Type B pancreatic cell (in vitro differentiated cells): Measurements from ENCODE around the gene IL24. TPM values are rescaled to one million over a fixed set of nuclear protein-coding genes. Genes with fewer than 3 reads are reported as not detected.

ENCODE experiments used
- DNase-seq: peaks from one replicate; pipeline ENCODE4 v3.0.0; 2021; ENCODE audit warnings: mixed read lengths; ENCODE audit not compliant: unreplicated experiment; ENCODE audit errors: extremely low spot score
- H3K27ac Mint-ChIP-seq: 2 replicates; pipeline ENCODE4 v1.8.0; 2021; ENCODE audit warnings: mild to moderate bottlenecking, mixed read lengths
- H3K27me3 Mint-ChIP-seq: 2 replicates; pipeline ENCODE4 v1.8.0; 2021; ENCODE audit warnings: mixed read lengths
- H3K36me3 Mint-ChIP-seq: 2 replicates; pipeline ENCODE4 v1.8.0; 2021; ENCODE audit warnings: mixed read lengths
- H3K4me1 Mint-ChIP-seq: one replicate; pipeline ENCODE4 v1.8.0; 2021; ENCODE audit warnings: mixed read lengths; ENCODE audit not compliant: unreplicated experiment
- H3K4me3 Mint-ChIP-seq: 2 replicates; pipeline ENCODE4 v1.8.0; 2021; ENCODE audit warnings: mild to moderate bottlenecking, mixed read lengths
- H3K9me3 Mint-ChIP-seq: 2 replicates; pipeline ENCODE4 v1.8.0; 2021; ENCODE audit warnings: mixed read lengths
- CTCF ChIP-seq: fragments of 200-600 bp; sonication (generic); conservative IDR thresholded peaks from 2 replicates; pipeline ENCODE4 v1.5.0; 2021; ENCODE audit warnings: antibody characterized with exemption, mild to moderate bottlenecking
- total RNA-seq: library from RNA; stranded (reverse); gene quantifications from 2 replicates; pipeline ENCODE4 v1.2.1, GENCODE V29; 2021; ENCODE audit warnings: low replicate concordance

Gene IL24
- total RNA-seq, 1 donor from 2014 or later = not detected

GRCh38 chr1:206899717-206900116, 2.5 kb downstream of the IL24 start:
- TF ChIP-seq CTCF = no peak
- DNase-seq = no peak
- H3K4me3 Mint-ChIP-seq = no peak overlapping the region
- H3K27me3 Mint-ChIP-seq = peaks cover 39% of the 10 kb centered on the region
- H3K27ac Mint-ChIP-seq = no peak overlapping the region
- H3K9me3 Mint-ChIP-seq = no peaks in the 10 kb centered on the region
- no peaks in the 10 kb centered on the region for H3K36me3 Mint-ChIP-seq
- H3K4me1 Mint-ChIP-seq = peaks cover 10% of the 10 kb centered on the region

GRCh38 chr1:206900149-206900548, 2.9 kb downstream of the IL24 start:
- no peak overlapping the region for H3K4me3 Mint-ChIP-seq
- H3K4me1 Mint-ChIP-seq = peaks cover 10% of the 10 kb centered on the region
- no peaks in the 10 kb centered on the region for H3K36me3 Mint-ChIP-seq
- peaks cover 43% of the 10 kb centered on the region for H3K27me3 Mint-ChIP-seq
- no peak for DNase-seq
- no peak for TF ChIP-seq CTCF
- no peak overlapping the region for H3K27ac Mint-ChIP-seq
- no peaks in the 10 kb centered on the region for H3K9me3 Mint-ChIP-seq

- no peak for TF ChIP-seq CTCF
Measured at GRCh38 chr1:206901944-206902343, 4.7 kb downstream of the IL24 start.

GRCh38 chr1:206902702-206903101, 5.5 kb downstream of the IL24 start:
- Mint-ChIP-seq H3K27ac (no peak overlapping the region), H3K4me1 (no peaks in the 10 kb centered on the region), H3K27me3 (peaks cover 58% of the 10 kb centered on the region), H3K4me3 (no peak overlapping the region), H3K36me3 (no peaks in the 10 kb centered on the region), H3K9me3 (no peaks in the 10 kb centered on the region)
- no peak for DNase-seq
- TF ChIP-seq CTCF = no peak

More at GRCh38 chr1:206901944-206902343, 4.7 kb downstream of the IL24 start:
- no peak for DNase-seq
- no peaks in the 10 kb centered on the region for H3K36me3 Mint-ChIP-seq
- H3K4me3 Mint-ChIP-seq = no peak overlapping the region
- H3K27me3 Mint-ChIP-seq = peaks cover 56% of the 10 kb centered on the region
- H3K4me1 Mint-ChIP-seq = no peaks in the 10 kb centered on the region
- H3K9me3 Mint-ChIP-seq = no peaks in the 10 kb centered on the region
- H3K27ac Mint-ChIP-seq = no peak overlapping the region

- Mint-ChIP-seq H3K36me3 (no peaks in the 10 kb centered on the region), H3K4me1 (peaks cover under 1% of the 10 kb centered on the region), H3K9me3 (no peaks in the 10 kb centered on the region), H3K27me3 (peaks cover 63% of the 10 kb centered on the region), H3K27ac (no peak overlapping the region), H3K4me3 (no peak overlapping the region)
- TF ChIP-seq CTCF = no peak
- no peak for DNase-seq
Measured at GRCh38 chr1:206903687-206904086, 6.4 kb downstream of the IL24 start.
